Memory B cell (primary cell): ENCODE data around the gene APOA4.
"Not testable (repeated sequence)": the region's sequence is repeated elsewhere in the genome, so short reads cannot be mapped to it uniquely, and the experiment has no call there.

Experiments used
- ATAC-seq: fragments of 150-1000 bp; cut with Tn5 transposase; 2 replicates; pipeline ENCODE4 v1.10.0; 2021; ENCODE audit warnings: low read depth, mild to moderate bottlenecking, moderate library complexity
- DNase-seq, 2 donors: peaks; one replicate each; pipeline ENCODE4 v3.0.0; 2022; ENCODE audit warnings: low spot score in 2 of 2
- H3K27ac Mint-ChIP-seq: one replicate; pipeline ENCODE4 v1.8.0; 2022; ENCODE audit warnings: mild to moderate bottlenecking, moderate library complexity, mixed read lengths
- H3K27me3 Mint-ChIP-seq: one replicate; pipeline ENCODE4 v1.8.0; 2022; ENCODE audit warnings: mixed read lengths
- H3K36me3 Mint-ChIP-seq: one replicate; pipeline ENCODE4 v1.8.0; 2022; ENCODE audit warnings: mild to moderate bottlenecking, mixed read lengths
- H3K4me1 Mint-ChIP-seq: one replicate; pipeline ENCODE4 v1.8.0; 2022; ENCODE audit warnings: mixed read lengths
- H3K4me3 Mint-ChIP-seq: one replicate; pipeline ENCODE4 v1.8.0; 2022; ENCODE audit warnings: mild to moderate bottlenecking, moderate library complexity, mixed read lengths
- H3K9me3 Mint-ChIP-seq: one replicate; pipeline ENCODE4 v1.8.0; 2022; ENCODE audit warnings: mixed read lengths

Gene APOA4

GRCh38 chr11:116813170-116813569 lies 9.9 kb downstream of the APOA4 start:
- no peaks in the 10 kb centered on the region for H3K9me3 Mint-ChIP-seq
- no peak for ATAC-seq

GRCh38 chr11:116812109-116812508 lies 11.0 kb downstream of the APOA4 start:
- ATAC-seq = no peak
- Mint-ChIP-seq H3K4me1 (no peaks in the 10 kb centered on the region), H3K4me3 (no peak overlapping the region), H3K36me3 (no peaks in the 10 kb centered on the region), H3K27ac (no peak overlapping the region), H3K9me3 (no peaks in the 10 kb centered on the region), H3K27me3 (peaks cover 8% of the 10 kb centered on the region)
- no peak for DNase-seq

More at GRCh38 chr11:116813170-116813569, 9.9 kb downstream of the APOA4 start:
- Mint-ChIP-seq H3K27me3 (peaks cover 4% of the 10 kb centered on the region), H3K36me3 (no peaks in the 10 kb centered on the region), H3K4me3 (no peak overlapping the region), H3K27ac (no peak overlapping the region), H3K4me1 (no peaks in the 10 kb centered on the region)
- DNase-seq = no peak

GRCh38 chr11:116811194-116811593 lies 11.9 kb downstream of the APOA4 start:
- H3K36me3 Mint-ChIP-seq = no peaks in the 10 kb centered on the region
- ATAC-seq (no peak), DNase-seq (no peak)
- H3K4me3 Mint-ChIP-seq = no peak overlapping the region
- no peaks in the 10 kb centered on the region for H3K9me3 Mint-ChIP-seq
- H3K27ac Mint-ChIP-seq = no peak overlapping the region
- H3K4me1 Mint-ChIP-seq = no peaks in the 10 kb centered on the region
- peaks cover 9% of the 10 kb centered on the region for H3K27me3 Mint-ChIP-seq

- H3K4me3 Mint-ChIP-seq = no peak overlapping the region
- DNase-seq (no peak), ATAC-seq (no peak)
- peaks cover 10% of the 10 kb centered on the region for H3K27me3 Mint-ChIP-seq
- H3K9me3 Mint-ChIP-seq = no peaks in the 10 kb centered on the region
- H3K4me1 Mint-ChIP-seq = no peaks in the 10 kb centered on the region
- H3K36me3 Mint-ChIP-seq = no peaks in the 10 kb centered on the region
- no peak overlapping the region for H3K27ac Mint-ChIP-seq
These were observed 14.6 kb downstream of the APOA4 start for GRCh38 chr11:116808262-116809175.

- Mint-ChIP-seq H3K27ac (no peak overlapping the region), H3K36me3 (no peaks in the 10 kb centered on the region), H3K4me3 (no peak overlapping the region), H3K27me3 (peaks cover 13% of the 10 kb centered on the region), H3K4me1 (no peaks in the 10 kb centered on the region), H3K9me3 (no peaks in the 10 kb centered on the region)
- ATAC-seq (no peak), DNase-seq (no peak)
These were observed 15.4 kb downstream of the APOA4 start for GRCh38 chr11:116807601-116808261.

GRCh38 chr11:116804001-116804400 lies 19.1 kb downstream of the APOA4 start:
- no peaks in the 10 kb centered on the region for H3K4me1 Mint-ChIP-seq
- DNase-seq = no peak
- H3K4me3 Mint-ChIP-seq = no peak overlapping the region
- peaks cover 20% of the 10 kb centered on the region for H3K27me3 Mint-ChIP-seq
- no peak for ATAC-seq
- no peak overlapping the region for H3K27ac Mint-ChIP-seq
- H3K9me3 Mint-ChIP-seq = no peaks in the 10 kb centered on the region
- H3K36me3 Mint-ChIP-seq = peaks cover 1% of the 10 kb centered on the region

- peaks cover 14% of the 10 kb centered on the region for H3K27me3 Mint-ChIP-seq
- not testable (repeated sequence) for ATAC-seq, H3K9me3 Mint-ChIP-seq, H3K4me1 Mint-ChIP-seq, DNase-seq, H3K36me3 Mint-ChIP-seq, H3K4me3 Mint-ChIP-seq, H3K27ac Mint-ChIP-seq
These were observed 21.4 kb downstream of the APOA4 start for GRCh38 chr11:116801662-116802061.

GRCh38 chr11:116800610-116801009 lies 22.5 kb downstream of the APOA4 start:
- no peak for DNase-seq

GRCh38 chr11:116798368-116798767 lies 24.7 kb downstream of the APOA4 start:
- ATAC-seq (no peak), DNase-seq (no peak)
- H3K9me3 Mint-ChIP-seq = no peaks in the 10 kb centered on the region
- H3K4me1 Mint-ChIP-seq = peaks cover 2% of the 10 kb centered on the region
- H3K36me3 Mint-ChIP-seq = peaks cover 1% of the 10 kb centered on the region
- H3K4me3 Mint-ChIP-seq = no peak overlapping the region
- H3K27me3 Mint-ChIP-seq = peaks cover 11% of the 10 kb centered on the region
- no peak overlapping the region for H3K27ac Mint-ChIP-seq

More at GRCh38 chr11:116800610-116801009, 22.5 kb downstream of the APOA4 start:
- Mint-ChIP-seq H3K4me1 (peaks cover 2% of the 10 kb centered on the region), H3K4me3 (no peak overlapping the region), H3K9me3 (no peaks in the 10 kb centered on the region), H3K27me3 (peaks cover 14% of the 10 kb centered on the region), H3K36me3 (peaks cover 1% of the 10 kb centered on the region), H3K27ac (no peak overlapping the region)
- no peak for ATAC-seq

GRCh38 chr11:116797816-116798215 lies 25.3 kb downstream of the APOA4 start:
- Mint-ChIP-seq H3K4me1 (peaks cover 2% of the 10 kb centered on the region), H3K9me3 (no peaks in the 10 kb centered on the region), H3K27ac (no peak overlapping the region), H3K27me3 (peaks cover 10% of the 10 kb centered on the region), H3K4me3 (no peak overlapping the region), H3K36me3 (peaks cover 1% of the 10 kb centered on the region)
- ATAC-seq (no peak), DNase-seq (no peak)

- no peak overlapping the region for H3K27ac Mint-ChIP-seq
- no peak for DNase-seq
- H3K9me3 Mint-ChIP-seq = no peaks in the 10 kb centered on the region
- peaks cover 2% of the 10 kb centered on the region for H3K4me1 Mint-ChIP-seq
- no peak for ATAC-seq
- peaks cover 1% of the 10 kb centered on the region for H3K36me3 Mint-ChIP-seq
- no peak overlapping the region for H3K4me3 Mint-ChIP-seq
- peaks cover 3% of the 10 kb centered on the region for H3K27me3 Mint-ChIP-seq
These were observed 26.6 kb downstream of the APOA4 start for GRCh38 chr11:116796548-116796947.

GRCh38 chr11:116794851-116795250 lies 28.3 kb downstream of the APOA4 start:
- ATAC-seq (no peak), DNase-seq (no peak)
- Mint-ChIP-seq H3K4me1 (peaks cover 8% of the 10 kb centered on the region), H3K36me3 (no peaks in the 10 kb centered on the region), H3K4me3 (no peak overlapping the region), H3K27me3 (peaks cover 2% of the 10 kb centered on the region), H3K27ac (no peak overlapping the region), H3K9me3 (no peaks in the 10 kb centered on the region)

- ATAC-seq (no peak), DNase-seq (no peak)
- Mint-ChIP-seq H3K9me3 (no peaks in the 10 kb centered on the region), H3K4me3 (no peak overlapping the region), H3K27me3 (no peaks in the 10 kb centered on the region), H3K4me1 (peaks cover 8% of the 10 kb centered on the region), H3K36me3 (no peaks in the 10 kb centered on the region), H3K27ac (no peak overlapping the region)
These were observed 29.4 kb downstream of the APOA4 start for GRCh38 chr11:116793772-116794097.

GRCh38 chr11:116792869-116793771 lies 30.0 kb downstream of the APOA4 start:
- no peak overlapping the region for H3K4me3 Mint-ChIP-seq
- no peaks in the 10 kb centered on the region for H3K9me3 Mint-ChIP-seq
- H3K4me1 Mint-ChIP-seq = peaks cover 11% of the 10 kb centered on the region
- H3K27me3 Mint-ChIP-seq = no peaks in the 10 kb centered on the region
- DNase-seq (no peak), ATAC-seq (no peak)
- no peak overlapping the region for H3K27ac Mint-ChIP-seq
- H3K36me3 Mint-ChIP-seq = no peaks in the 10 kb centered on the region
